MCF 10A (cell line): ENCODE measurements around the gene GAS2. TPM values are rescaled to one million over a fixed set of nuclear protein-coding genes. Genes with fewer than 3 reads are reported as not detected.

Experiments used
- BruUV-seq: library from RNA; stranded (reverse); fragments of 400-500 nt; replicated peaks from 2 replicates; lab custom pipeline; 2021; lab: Mats Ljungman, UMichigan
- CTCF ChIA-PET: fragments of 300-600 bp; sonication (Branson Sonifier 250); formaldehyde crosslinking; extraction: SDS; loops from one replicate; lab custom pipeline; 2021; ENCODE audit warnings: antibody characterized with exemption, inconsistent platforms; lab: Yijun Ruan, JAX
- POLR2A ChIA-PET: fragments of 300-600, 350-650 bp; sonication (Branson Sonifier 250); formaldehyde crosslinking; extraction: SDS; loops from one replicate; lab custom pipeline; 2020; ENCODE audit warnings: antibody characterized with exemption, inconsistent platforms; lab: Yijun Ruan, JAX
- DNase-seq: peaks from one replicate; pipeline ENCODE4 v3.0.0-alpha.2; 2018; ENCODE audit not compliant: unreplicated experiment
- H3K27ac Mint-ChIP-seq: one replicate; pipeline ENCODE4 v1.8.0; 2022; ENCODE audit warnings: mild to moderate bottlenecking, low read depth, mixed read lengths; ENCODE audit not compliant: unreplicated experiment
- H3K27me3 Mint-ChIP-seq: one replicate; pipeline ENCODE4 v1.8.0; 2022; ENCODE audit warnings: mixed read lengths; ENCODE audit not compliant: insufficient read depth, unreplicated experiment
- H3K36me3 Mint-ChIP-seq: one replicate; pipeline ENCODE4 v1.8.0; 2022; ENCODE audit warnings: mild to moderate bottlenecking, moderate library complexity, mixed read lengths; ENCODE audit not compliant: insufficient read depth, unreplicated experiment
- H3K4me1 Mint-ChIP-seq: one replicate; pipeline ENCODE4 v1.8.0; 2022; ENCODE audit warnings: mixed read lengths; ENCODE audit not compliant: insufficient read depth, unreplicated experiment
- H3K4me3 Mint-ChIP-seq: one replicate; pipeline ENCODE4 v1.8.0; 2022; ENCODE audit warnings: mild to moderate bottlenecking, moderate library complexity, mixed read lengths; ENCODE audit not compliant: unreplicated experiment
- H3K9me3 Mint-ChIP-seq: one replicate; pipeline ENCODE4 v1.8.0; 2022; ENCODE audit warnings: mixed read lengths; ENCODE audit not compliant: unreplicated experiment
- CTCF ChIP-seq: fragments of 200-600 bp; IDR thresholded peaks from one replicate; pipeline ENCODE4 v1.8.0; 2022; ENCODE audit warnings: antibody characterized with exemption, mild to moderate bottlenecking; ENCODE audit not compliant: unreplicated experiment
- intact Hi-C: fragments of 100-400 bp; cut with micrococcal nuclease; formaldehyde crosslinking; loops from 2 replicates; pipeline ENCODE4 v1.14.1; 2022
- total RNA-seq: library from RNA; stranded (reverse); gene quantifications from 2 replicates; pipeline ENCODE4 v1.2.3, GENCODE V29; 2022

The GAS2 gene
- total RNA-seq, 1 experiment from 2014 or later, result 1.4 TPM

DNA sequence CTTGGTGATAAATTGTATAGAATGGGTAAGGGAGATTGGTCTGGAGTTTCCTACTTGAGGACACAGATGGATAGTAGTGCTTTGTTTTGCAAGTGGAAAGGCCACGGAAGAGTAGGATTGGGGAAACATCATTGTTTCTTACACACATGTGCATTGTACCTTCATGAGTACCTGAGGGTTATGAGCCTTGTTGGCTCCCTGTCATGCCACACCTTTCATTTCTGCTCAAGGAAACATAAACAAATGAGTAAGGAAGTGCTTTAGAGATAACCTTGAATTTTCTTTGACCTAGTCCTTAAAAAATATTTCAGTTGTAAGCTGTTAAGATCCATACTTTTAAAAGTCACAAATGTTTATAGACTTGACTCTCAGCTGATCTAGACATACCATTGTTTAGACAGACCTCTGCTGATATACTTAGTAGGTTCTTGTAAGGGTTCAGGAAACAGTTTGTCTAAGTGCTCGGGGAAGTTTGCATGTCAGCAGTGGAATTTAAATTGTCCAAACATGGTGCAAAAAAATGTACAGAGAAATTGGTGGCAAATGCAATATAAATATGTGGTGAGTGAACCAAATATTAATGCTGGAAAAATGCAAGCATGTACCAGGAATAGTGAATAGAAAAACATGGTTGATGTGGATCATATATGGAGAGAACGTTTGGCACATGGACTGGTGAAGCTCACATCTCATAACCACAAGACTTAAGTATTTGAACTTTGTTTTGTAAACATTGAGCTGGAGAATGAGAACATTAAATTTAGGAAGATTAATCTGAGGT, 40.9 kb downstream of the GAS2 start:
- Mint-ChIP-seq H3K4me1 (peaks cover 20% of the 10 kb centered on the region), H3K27ac (no peak overlapping the region), H3K9me3 (no peaks in the 10 kb centered on the region), H3K4me3 (no peak overlapping the region), H3K27me3 (no peaks in the 10 kb centered on the region), H3K36me3 (no peaks in the 10 kb centered on the region)
- no peak for TF ChIP-seq CTCF
- POLR2A ChIA-PET, result no interaction called here
- BruUV-seq, result no TSS peak
- CTCF ChIA-PET, result interaction anchor here (0.6 kb wide), 2 partner anchors 1040 to 1444 kb away, joined by 3 to 5 read pairs; no protein-coding TSS in a partner anchor
- intact Hi-C loops, result no loop called here
- no peak for DNase-seq

DNA sequence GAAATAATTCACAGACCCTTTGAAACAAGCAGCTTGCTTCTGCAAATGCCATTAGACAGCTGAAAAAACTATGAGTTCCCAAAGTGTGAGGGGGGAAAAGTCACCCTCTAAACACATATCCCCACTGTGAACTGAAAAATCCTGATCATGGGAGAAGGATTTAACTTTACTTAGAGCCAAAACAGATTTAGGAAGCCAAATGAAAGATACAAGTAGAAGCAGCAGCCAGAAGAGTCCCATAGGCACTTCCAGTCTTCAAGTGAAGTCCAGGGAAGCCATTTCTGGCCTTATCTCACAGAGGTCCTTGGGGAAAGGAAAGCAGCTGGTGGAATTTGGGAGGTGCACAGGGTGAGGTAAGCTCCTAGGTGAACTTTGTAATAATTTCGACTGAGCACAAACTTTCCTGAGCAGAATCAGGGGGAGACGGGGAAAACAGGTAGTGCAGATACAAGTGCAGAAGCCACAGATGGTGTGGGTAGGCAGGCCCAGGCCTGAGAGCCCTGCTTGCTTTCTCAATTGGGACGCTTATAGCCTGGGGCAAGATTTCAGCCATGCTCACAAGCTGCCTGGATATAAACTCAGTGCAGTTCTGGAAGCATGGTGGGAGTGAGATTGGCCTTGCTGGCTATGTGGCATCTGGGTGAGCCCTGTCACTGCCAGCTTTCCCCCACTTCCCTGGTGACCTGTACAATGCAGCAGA, 44.8 kb downstream of the GAS2 start:
- Mint-ChIP-seq H3K27ac (no peak overlapping the region), H3K9me3 (no peaks in the 10 kb centered on the region), H3K4me3 (peak overlapping the region; percentile 1), H3K4me1 (peaks cover 14% of the 10 kb centered on the region), H3K36me3 (no peaks in the 10 kb centered on the region), H3K27me3 (no peaks in the 10 kb centered on the region)
- BruUV-seq, result no TSS peak
- no peak for TF ChIP-seq CTCF
- peak; percentile 40 for DNase-seq
- ChIA-PET POLR2A (interaction anchor here (1.7 kb wide), 1 partner anchor 86 kb away, joined by 6 read pairs; the partner anchor contains the start of gene FANCF), CTCF (interaction anchor here (0.5 to 1.0 kb wide), 4 partner anchors 23 to 79 kb away, joined by 3 to 4 read pairs (median 4); no protein-coding TSS in a partner anchor)
- intact Hi-C loops, result no loop called here

DNA sequence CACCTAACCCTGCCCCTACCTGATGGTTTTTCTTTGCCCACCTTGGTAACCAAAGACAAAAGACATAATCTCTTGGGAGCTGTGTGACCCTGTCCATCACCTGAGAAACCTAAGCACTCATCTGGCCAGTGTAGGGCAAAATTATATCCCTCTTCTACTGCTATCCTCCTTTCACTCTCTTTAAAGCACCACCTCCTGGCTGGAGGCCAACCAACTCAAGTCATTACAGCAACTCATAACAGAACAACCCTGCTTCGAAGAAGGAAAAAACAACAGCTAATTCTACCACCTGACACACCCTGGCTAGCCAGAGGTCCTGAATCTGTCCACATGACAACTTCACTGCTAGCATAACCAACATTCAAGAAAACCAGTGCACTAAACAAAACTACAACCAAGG, 45.5 kb downstream of the GAS2 start:
- Mint-ChIP-seq H3K27ac (no peak overlapping the region), H3K4me1 (peaks cover 14% of the 10 kb centered on the region), H3K36me3 (no peaks in the 10 kb centered on the region), H3K27me3 (peaks cover 1% of the 10 kb centered on the region), H3K4me3 (peak overlapping the region; percentile 1), H3K9me3 (no peaks in the 10 kb centered on the region)
- BruUV-seq, result no TSS peak
- CTCF ChIA-PET, result interaction anchor here (0.5 to 1.0 kb wide), 5 partner anchors 17 to 118 kb away, joined by 3 to 4 read pairs (median 3); no protein-coding TSS in a partner anchor
- POLR2A ChIA-PET, result interaction anchor here (1.7 kb wide), 1 partner anchor 86 kb away, joined by 6 read pairs; the partner anchor contains the start of gene FANCF
- intact Hi-C loops, result no loop called here
- TF ChIP-seq CTCF, result no peak
- peak; percentile 14 for DNase-seq

DNA sequence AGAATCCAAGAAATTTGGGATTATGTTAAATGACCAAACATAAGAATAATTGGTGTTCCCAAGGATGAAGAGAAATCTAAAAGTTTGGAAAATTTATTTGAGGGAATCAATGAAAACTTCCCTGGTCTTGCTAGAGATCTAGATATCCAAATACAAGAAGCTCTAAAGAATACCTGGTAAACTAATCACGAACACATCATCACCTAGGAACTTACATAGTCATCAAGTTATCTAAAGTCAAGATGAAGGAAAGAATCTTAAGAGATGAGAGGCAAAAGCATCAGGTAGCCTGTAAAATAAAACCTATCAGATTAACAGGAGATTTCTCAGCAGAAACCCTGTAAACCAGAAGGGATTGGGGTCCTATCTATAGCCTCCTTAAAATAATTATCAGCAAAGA, 46.9 kb downstream of the GAS2 start:
- no peak overlapping the region for H3K4me3 Mint-ChIP-seq
- no peak for DNase-seq
- no peak for TF ChIP-seq CTCF
- peaks cover 16% of the 10 kb centered on the region for H3K27me3 Mint-ChIP-seq
- ChIA-PET CTCF (interaction anchor here (0.6 to 1.0 kb wide), 3 partner anchors 9 to 89 kb away, joined by 3 read pairs; no protein-coding TSS in a partner anchor), POLR2A (no interaction called here)
- no TSS peak for BruUV-seq
- H3K4me1 Mint-ChIP-seq, result peaks cover 14% of the 10 kb centered on the region
- no peak overlapping the region for H3K27ac Mint-ChIP-seq
- H3K9me3 Mint-ChIP-seq, result no peaks in the 10 kb centered on the region
- intact Hi-C loops, result no loop called here
- no peaks in the 10 kb centered on the region for H3K36me3 Mint-ChIP-seq
